ENCODE results near the gene MAPK10. TPM values are rescaled to one million over a fixed set of nuclear protein-coding genes. Genes with fewer than 3 reads are reported as not detected.
"Not testable (repeated sequence)": the region's sequence is repeated elsewhere in the genome, so short reads cannot be mapped to it uniquely, and the experiment has no call there.

Gene MAPK10
- total RNA-seq, 1 donor from 2014 or later = 0.27 TPM

DNA sequence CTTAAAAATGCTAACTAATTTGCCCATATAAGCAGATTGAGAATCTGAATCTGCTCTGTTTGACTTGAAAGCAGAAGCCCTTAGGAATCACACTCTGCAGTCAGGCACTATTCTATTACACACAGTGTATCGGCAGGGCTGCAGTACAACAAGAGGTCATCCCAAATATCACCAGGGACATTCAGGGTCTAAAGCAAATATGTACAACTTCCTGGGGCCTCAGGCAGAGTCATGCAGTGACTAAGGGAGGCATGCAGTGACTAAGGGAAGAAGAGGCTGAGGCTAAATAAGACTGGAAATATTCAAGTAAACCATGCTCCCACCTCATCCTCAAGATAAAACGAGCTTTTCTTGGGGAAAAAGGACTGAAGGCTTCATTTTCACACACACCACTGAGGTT is 20.9 kb downstream of the MAPK10 start:
- intact Hi-C loops (cut with micrococcal nuclease) = no loop called here

DNA sequence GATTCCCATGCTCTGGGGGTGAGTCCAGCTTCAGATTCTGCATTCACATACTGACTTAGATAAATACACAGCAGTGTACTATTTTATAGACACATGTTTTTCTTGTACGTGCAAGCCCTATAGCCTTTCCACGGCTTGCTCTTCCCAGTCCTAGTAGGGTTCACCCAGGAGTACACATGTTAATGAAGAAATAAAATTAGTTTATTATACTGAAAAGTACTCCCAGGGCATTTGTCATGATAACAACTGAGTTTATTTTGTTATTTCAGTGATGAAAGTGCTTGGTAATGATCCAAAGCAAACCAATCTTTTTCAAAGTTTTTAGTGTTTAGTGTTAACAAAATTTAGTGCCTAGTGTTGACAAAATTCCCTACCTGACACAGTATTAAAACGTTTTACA is 21.3 kb downstream of the MAPK10 start:
- intact Hi-C loops (cut with micrococcal nuclease) = no loop called here

DNA sequence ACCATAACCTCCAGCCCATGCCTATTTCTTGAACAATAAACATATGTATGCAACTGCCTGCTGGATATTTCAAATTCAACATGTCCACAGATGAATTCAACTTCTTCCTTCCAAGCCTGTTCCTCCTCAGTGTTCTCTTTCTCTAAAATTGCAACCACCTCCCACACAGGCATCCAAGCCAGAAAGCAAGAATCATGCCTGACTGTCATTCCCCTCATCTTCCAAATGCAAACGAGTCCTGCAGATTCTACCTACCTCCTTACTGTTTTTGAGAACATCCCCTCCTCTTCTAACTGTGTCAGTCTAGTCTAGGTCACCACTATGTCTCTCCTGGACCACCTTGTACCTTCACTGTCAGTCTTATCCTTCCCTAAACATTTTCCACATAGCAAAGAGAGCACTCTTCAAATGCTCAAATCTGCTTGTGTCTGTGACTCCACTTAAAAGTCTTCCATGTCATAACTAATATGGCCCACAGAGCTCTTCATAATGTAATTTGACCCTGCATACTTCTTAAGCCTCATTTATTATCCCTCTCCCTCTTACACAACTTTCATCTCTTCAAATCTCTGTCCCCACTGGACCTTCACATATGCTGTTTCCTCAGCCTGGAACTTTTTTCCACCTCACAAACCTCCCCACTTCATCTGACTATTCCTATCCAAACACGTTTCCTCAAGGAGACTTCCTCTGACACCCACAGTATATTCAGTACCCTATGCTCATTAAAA is 25.7 kb downstream of the MAPK10 start:
- intact Hi-C loops (cut with micrococcal nuclease) = no loop called here

DNA sequence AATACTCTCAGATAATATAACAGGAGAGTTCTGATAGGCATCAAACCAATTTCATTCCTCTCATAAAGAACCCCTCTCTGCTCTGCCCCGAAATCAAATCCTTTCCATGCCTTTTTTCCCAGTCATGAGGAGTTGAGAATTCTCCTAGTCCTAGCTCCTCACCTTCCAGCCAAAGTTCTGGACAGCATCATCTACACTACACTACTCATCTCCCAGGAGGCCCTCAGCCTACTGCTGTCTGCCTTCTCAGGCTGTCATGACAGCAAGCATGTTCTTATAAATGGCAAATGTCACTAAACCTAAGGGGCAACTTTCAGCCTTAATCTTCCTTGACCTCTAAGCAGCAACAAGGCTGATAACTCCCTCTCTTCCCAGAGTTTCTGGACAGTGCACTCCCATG is 26.6 kb downstream of the MAPK10 start:
- intact Hi-C loops (cut with micrococcal nuclease) = no loop called here

DNA sequence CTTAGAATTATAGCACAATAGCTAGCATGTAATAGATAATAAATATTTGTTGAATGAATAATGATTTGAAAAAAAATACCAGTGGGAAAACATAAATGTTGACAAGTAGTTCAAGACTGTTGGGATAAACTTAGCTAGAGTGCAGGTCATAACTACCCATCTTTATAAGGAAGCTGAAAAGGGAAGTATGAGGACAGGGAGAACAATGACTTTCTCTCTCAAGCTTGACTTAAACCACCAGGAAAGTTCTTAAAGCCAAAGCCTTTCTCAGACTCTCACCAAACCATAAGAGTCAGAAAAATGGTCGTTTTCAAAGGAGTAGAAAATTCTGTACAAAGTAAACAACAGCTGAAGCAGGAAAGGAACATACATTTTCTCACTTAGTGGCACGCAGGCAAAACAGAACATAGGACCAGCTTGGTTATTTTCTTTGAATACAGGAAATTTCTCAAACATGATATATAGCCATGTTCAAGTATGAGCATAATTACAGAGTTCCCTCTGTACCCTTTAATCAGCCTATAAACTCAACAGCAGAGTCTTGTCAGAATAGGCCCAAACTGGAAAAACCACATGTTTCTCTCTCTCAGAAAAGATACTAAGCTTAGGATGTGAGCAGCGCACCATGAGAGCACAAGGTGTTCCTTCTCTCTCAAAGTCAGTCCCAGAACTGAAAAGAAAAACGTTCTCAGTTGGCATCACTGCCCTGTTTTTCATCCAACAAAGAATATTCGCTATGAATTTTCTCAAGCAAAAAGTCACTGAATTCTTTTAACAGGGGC is 28.7 kb downstream of the MAPK10 start:
- intact Hi-C loops (cut with micrococcal nuclease) = no loop called here

DNA sequence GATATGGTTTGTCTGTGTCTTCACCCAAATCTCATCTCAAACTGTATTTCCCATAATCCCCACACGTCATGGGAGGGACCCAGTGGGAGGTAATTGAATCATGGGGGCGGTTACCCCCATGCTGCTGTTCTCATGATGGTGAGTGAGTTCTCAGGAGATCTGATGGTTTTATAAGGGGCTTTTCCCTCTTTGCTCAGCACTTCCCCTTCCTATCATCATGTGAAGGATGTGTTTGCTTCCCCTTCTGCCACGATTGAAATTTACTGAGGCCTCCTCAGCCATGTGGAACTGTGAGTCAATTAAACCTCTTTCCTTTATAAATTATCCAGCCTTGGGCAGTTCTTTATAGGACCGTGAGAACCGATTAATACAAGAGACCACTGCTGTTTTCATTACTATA is 29.4 kb downstream of the MAPK10 start:
- intact Hi-C loops (cut with micrococcal nuclease) = not testable (repeated sequence)

DNA sequence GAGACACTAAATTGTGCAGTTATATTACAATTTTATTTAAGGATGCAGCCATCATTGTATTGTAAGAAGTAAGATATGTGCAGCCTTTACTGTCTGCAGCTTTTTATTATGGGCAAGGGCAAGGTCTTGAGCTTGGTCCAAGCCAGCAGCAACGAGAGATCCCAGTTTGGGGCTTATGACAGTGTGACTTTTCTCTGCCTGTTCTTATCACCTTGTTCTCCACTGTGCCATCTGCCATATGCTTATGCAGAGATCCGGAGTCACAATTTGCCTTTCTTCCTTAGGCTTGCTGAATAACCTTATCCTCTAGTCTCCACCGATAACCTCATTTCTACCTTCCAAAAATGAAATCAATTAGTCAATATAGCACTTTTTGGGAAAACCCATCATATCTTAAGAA is 30.4 kb downstream of the MAPK10 start:
- intact Hi-C loops (cut with micrococcal nuclease) = no loop called here

DNA sequence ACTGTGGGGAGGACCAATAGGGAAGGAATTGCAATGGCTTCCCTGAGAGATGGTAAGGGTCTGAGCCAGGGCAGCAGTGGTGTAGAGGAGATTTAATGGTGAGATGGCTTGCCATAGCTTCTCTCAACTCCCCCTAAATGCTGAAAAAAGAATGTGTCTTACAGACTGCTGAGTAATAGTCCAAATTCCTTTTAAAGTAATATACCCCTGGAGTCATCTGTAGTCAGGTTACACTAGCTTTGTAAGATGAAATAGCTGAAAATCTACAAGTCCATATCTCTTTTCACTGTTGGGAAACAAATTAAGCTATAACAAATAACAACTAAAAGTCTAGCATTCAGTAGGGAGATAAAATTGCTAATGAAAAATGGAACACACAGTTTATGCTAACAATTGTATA is 33.5 kb downstream of the MAPK10 start:
- intact Hi-C loops (cut with micrococcal nuclease) = no loop called here

DNA sequence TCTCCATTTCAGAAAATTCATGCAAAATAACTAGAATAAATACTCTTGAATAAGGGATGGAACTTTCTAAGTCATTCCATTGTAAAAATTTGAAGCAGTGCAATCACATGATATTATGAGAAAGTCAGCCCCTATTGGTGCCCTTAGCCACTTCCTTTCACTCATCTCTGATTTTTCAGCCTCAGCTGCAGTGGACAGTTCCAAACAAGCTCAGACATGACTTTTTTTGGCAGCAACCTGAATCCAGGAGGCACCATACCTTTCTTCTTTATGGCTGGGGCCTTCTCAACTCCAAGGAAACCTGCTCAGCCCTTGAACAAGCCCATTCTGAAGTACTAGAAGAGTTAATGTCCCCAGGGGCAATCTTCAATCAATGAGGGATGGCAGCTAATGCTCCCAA is 40.5 kb downstream of the MAPK10 start:
- intact Hi-C loops (cut with micrococcal nuclease) = no loop called here

DNA sequence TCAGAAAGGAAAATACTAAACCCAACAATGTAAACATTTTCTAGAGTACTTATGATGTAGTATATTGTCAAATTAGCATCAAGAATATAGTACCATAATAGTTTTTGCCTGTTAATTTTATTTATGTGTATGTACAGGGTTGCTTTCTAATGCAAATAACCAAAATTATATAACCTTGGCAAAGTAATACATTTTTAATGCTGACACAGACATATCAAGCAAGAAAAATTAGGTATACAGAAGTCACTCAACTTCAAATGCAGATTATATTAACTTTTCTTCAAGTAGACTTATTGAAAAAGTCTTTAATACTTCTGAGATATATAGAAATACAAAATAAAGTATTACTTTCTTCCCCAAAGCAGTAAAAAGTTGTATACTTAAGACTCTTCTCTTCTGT is 44.3 kb downstream of the MAPK10 start:
- intact Hi-C loops (cut with micrococcal nuclease) = no loop called here

DNA sequence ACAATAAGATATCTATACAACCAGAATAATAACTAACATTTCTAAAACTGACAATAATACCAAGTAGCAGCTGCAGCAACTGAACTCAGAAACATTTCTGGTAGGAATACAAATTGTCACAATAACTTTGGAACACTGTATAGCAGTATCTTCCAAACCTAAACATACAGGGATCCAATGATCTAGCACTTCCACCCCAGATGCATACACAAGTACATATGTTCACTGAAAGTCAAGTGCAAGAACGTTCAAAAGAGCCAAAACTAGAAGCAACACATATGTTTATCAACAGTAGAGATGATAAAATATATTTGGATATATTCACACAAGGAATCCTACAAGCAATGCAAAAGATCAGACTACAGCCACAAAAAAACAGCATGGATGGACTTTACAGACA is 46.2 kb downstream of the MAPK10 start:
- intact Hi-C loops (cut with micrococcal nuclease) = no loop called here

DNA sequence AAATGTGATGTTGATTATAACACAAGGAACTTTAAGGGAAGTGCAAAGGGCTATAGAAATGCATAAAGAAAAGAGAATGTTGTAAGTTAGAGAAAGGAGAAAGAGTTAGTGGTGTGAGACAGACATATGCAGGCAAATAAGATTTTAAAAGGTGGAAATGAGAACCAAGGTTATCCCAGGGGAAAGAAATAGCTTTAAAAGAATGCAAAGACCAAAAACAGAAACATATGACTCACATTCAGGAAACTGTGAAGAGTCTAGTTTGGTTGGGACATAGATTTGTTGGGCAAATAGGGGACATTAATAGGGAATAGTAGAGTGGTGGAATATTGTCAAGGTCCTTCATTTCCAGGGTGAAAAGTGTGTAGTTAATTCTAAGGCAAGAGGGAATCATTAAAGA is 52.4 kb downstream of the MAPK10 start:
- intact Hi-C loops (cut with micrococcal nuclease) = no loop called here

DNA sequence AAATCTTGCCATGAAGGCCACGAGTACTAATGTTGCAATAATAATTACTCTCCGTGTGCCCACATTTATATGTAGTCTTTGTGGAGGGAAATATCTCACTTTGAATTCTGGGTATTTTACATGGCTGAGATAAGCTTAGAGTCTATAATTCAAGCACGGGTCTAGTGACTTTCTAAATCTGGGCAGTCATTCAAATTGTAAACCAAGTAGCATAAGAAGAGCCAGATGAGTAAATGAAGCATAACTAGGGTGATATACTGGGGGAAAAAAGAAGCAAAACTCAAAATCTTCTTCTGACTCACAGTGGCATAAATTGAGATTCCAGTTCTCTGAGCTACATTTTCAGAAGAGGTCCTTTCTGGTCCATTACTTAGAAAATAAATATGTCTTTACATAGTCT is 53.0 kb downstream of the MAPK10 start:
- intact Hi-C loops (cut with micrococcal nuclease) = no loop called here

DNA sequence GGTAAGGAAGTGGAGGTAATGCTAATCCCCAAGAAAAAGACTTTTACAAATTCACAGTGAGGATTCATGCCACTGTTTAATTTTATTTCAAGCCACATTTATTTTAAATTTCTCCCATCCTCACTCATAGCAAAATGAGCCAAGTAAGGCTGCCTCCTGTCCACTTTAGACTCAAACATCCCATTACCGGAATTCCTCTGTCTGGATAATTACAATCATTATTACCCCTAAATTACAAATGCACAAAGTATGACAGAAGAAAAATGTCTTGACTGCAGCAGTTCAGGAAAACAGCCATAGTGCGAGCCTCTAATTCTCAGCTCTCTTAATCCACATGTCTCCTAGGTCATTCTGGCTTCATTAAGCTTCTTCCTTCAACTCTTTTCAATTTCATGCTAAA is 57.0 kb downstream of the MAPK10 start:
- intact Hi-C loops (cut with micrococcal nuclease) = no loop called here

DNA sequence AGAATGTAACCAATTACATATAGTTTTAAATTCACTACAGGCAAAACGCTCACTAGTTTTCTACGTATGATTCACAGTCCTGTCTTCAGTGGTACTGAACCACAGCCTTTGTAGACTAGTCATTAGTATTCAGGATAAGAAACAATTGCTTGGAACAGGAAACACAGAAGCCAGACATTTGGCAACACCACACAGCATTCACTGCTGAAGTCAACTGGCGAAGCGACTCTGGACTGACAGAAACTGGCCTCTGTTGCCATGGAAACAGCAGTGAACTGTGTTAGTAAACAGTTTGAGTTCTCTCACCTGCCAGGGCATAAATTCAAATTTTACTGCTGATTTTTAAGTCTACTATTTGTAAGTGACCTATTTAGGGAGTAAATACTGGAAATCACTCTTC is 57.6 kb downstream of the MAPK10 start:
- intact Hi-C loops (cut with micrococcal nuclease) = no loop called here

DNA sequence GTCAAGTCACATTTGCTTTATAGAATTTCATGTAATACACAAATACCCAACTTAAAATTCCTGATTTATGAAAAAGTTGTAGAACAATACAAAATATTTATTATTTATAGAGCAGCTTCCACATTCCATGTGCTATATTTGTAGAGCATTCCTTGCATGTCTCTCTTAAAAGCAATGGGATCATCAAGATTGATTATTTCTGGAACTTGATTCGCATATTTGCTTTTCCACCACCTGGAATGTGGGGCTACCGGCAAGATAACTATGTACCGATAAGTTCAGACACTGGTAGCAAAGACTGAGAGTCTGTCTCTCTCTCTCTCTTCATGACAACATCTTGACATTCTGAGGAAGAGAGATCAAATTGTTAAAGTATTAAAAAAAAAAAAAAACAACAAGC is 59.3 kb downstream of the MAPK10 start:
- intact Hi-C loops (cut with micrococcal nuclease) = no loop called here

DNA sequence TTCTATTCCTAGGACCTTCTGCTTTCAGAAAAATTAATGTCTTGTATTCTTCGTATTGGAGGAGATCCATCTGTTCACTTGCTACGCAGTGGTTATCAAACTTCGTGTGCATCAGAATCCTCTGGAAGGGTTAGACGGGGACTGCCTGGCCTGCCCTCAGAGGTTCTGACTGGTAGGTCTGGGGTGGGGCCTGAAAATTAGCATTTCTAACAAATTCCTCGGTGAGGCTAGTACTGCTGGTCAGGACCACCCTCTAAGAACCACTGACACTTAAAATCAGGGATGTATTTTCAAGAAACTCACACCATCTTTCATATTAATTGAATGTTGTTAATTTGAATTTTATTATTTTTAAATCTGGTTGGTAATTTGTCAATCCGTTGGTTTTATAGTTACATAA is 63.0 kb downstream of the MAPK10 start:
- intact Hi-C loops (cut with micrococcal nuclease) = no loop called here

DNA sequence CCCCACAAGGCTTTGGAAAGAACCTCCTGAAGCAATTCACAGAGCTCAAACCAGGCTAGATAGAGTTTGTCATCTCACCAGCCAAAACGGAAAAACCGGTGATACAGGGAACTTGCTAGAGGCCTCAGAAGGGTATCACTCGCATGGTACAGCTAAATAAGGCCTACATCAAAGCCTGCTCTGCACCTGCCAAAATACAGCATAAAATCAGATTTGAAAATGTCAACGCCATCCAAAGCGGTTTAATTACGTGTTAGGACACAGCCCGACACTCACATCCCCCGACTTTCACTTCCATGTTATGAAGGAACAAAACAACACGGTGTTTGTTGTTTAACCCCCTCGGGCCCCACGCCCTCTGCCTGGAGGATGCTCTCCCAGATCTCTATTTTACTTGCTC is 65.0 kb downstream of the MAPK10 start:
- intact Hi-C loops (cut with micrococcal nuclease) = no loop called here

DNA sequence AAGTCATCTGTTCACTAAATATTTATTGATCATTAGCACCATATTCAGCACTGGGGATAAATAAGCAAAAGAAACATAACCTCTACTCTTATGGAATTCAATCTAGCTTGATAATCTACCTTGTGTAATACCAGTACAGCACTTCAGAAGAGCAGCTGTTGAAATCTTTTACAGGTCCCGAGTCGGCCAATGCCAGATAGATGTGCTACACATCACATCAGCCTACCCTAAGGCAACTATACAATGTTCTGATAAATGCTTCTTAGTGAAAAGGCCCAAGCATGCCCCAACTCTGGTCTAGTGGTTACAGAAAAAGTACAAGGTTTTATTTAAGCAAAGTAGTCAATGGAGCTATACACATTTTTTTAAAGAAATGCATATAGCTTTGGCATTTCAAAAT is 68.7 kb downstream of the MAPK10 start:
- intact Hi-C loops (cut with micrococcal nuclease) = no loop called here

DNA sequence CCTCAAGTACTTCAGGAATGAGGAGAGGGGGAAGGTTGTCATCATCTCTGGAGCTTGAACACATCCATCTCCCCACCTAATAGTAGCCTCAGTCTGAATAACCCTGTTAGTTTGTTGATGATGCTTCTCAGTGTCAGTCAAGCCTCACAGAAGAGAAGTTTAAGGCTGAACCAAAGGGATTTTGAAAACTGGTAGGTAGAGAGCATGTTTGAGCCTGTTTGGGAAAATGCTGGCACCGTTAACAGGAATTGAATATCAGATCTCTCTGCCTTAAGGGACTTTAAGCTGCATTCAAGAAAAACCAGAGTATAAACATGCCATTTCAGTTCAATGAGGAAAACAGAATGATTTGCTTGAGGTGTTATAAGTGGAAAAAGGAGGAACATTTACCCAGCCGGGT is 73.1 kb downstream of the MAPK10 start:
- intact Hi-C loops (cut with micrococcal nuclease) = no loop called here

DNA sequence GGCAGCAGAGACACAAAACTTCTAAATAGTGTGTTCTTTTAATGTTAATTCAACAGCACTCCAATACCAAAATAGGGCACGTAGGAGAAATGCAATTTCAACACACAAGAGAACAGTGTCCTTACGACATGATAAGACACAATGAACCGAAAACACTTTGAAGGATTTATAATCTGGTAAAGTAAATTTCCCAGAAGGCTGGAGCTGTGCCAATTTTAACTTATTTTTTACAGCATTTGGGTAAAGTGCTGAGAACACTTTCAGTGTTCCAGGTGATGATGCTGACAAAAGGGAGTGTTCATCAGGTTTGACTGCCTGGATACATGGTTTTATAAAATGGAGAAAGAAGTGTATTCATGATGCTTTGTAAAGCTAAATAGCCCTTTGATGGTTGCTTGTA is 76.5 kb downstream of the MAPK10 start:
- intact Hi-C loops (cut with micrococcal nuclease) = no loop called here

DNA sequence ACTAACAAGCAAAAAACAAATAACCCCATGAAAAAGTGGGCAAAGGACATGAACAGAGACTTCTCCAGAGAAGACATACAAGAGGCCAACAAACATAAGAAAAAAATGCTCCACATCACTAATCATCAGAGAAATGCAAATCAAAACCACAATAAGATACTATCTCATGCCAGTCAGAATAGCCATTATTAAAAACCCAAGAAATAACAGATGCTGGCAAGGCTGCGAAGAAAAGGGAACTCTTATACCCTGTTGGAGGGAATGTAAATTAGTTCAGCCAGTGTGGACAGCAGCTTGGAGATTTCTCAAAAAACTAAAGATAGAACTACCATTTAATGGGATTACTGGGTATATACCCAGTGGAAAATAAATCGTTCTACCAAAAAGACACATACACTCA is 79.6 kb downstream of the MAPK10 start:
- intact Hi-C loops (cut with micrococcal nuclease) = no loop called here

DNA sequence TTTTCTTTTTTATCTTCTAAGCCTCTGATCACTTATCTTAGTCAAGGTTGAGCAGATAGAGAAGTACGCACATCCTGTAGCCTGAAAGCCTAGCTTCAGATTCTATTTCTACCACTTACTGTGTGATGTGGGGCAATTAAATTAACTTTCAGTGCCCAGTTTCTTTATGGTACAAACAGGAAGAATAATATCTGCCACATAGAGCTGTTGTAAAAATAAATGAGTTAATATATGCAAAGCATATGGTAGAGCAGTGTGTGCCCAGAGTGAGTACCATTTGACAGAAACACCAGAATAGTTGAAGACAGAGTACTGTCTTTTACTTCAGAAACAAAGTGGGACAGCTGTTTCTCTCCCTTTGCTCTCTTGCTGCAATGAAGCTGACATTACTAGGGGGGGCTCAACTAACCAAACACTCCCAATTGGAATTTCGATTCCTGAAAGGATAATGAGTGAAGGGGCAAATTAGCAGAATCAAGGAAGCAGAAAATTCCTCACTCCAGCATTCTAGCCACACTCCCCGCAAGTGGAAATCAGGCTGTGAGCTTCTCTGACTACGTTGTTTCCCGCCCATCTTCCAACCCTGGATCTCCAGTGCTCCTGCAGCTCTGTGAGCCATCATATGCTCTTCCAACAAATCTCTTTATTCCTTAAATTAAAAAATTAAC is 80.4 kb downstream of the MAPK10 start:
- intact Hi-C loops (cut with micrococcal nuclease) = no loop called here

Measured in T-helper 2 cell treated with Interferon-gamma antibody and Interleukin-4, amounts not matched to agents 100 ng/mL and 5 ng/mL, for 36 hours (primary cell).